Esophagus muscularis mucosa (tissue), 4 donors: ENCODE results near the gene LYPD4. TPM values are rescaled to one million over a fixed set of nuclear protein-coding genes. Genes with fewer than 3 reads are reported as not detected.
"Not testable (repeated sequence)": the region's sequence is repeated elsewhere in the genome, so short reads cannot be mapped to it uniquely, and the experiment has no call there.

Source experiments
- DNase-seq: peaks from one replicate; pipeline ENCODE4 v3.0.0-alpha.2; 2017; ENCODE audit errors: extremely low spot score
- H3K27ac ChIP-seq, 4 donors: fragments of 200-600 bp; sonication (generic); replicated peaks in 1 of 4; 1 replicate in 3 of 4; 2 replicates in 1 of 4; pipeline ENCODE4 v1.5.1; 2016 to 2019; ENCODE audit warnings: mild to moderate bottlenecking in 1 of 4
- H3K27me3 ChIP-seq, 4 donors: fragments of 200-600 bp; sonication (generic); one replicate each; pipeline versions ENCODE4 v1.5.1 to v1.6.0; 2016 to 2019
- H3K36me3 ChIP-seq, 4 donors: fragments of 200-600 bp; sonication (generic); one replicate each; pipeline ENCODE4 v1.5.1; 2016 to 2019
- H3K4me1 ChIP-seq, 4 donors: fragments of 200-600 bp; sonication (generic); one replicate each; pipeline ENCODE4 v1.5.1; 2016 to 2019
- H3K4me3 ChIP-seq, 4 donors: fragments of 200-600 bp; sonication (generic); 1 replicate in 2 of 4; 2 replicates in 2 of 4; pipeline ENCODE4 v1.5.1; 2016 to 2019; ENCODE audit warnings: mild to moderate bottlenecking in 4 of 4, moderate library complexity in 1 of 4
- H3K9me3 ChIP-seq, 4 donors: fragments of 200-600 bp; sonication (generic); 1 replicate in 3 of 4; 2 replicates in 1 of 4; pipeline ENCODE4 v1.5.1; 2016 to 2019
- CTCF ChIP-seq, 3 experiments: fragments of 200-600 bp in 2 of 3; fragments of 450-650 bp in 1 of 3; sonication (generic) in 2 of 3; IDR thresholded peaks; one replicate each; pipeline ENCODE4 v1.5.1; 2017 to 2019; ENCODE audit warnings: antibody characterized with exemption in 3 of 3, mild to moderate bottlenecking in 2 of 3, moderate library complexity in 1 of 3
- EP300 ChIP-seq: sonication (generic); formaldehyde crosslinking; IDR thresholded peaks from one replicate; pipeline ENCODE4 v1.6.1; 2017; ENCODE audit warnings: antibody characterized with exemption
- POLR2A ChIP-seq: fragments of 450-650 bp; IDR thresholded peaks from one replicate; pipeline ENCODE4 v1.6.1; 2017; ENCODE audit warnings: antibody characterized with exemption, moderate library complexity, mild to moderate bottlenecking, low read depth
- POLR2AphosphoS5 ChIP-seq, 2 donors: sonication (generic); formaldehyde crosslinking; IDR thresholded peaks; one replicate each; pipeline ENCODE4 v1.6.1; 2017; ENCODE audit warnings: antibody characterized with exemption in 2 of 2
- WGBS: methylation state at CpG from one replicate; pipeline ENCODE4 v1.1.5; 2018; 5-methylcytosine and 5-hydroxymethylcytosine counted together
- intact Hi-C: fragments of 100-400 bp; cut with DNase I; formaldehyde crosslinking; loops from one replicate; pipeline ENCODE4 v1.15.1; 2023
- total RNA-seq, 4 donors: library from RNA; depleted of rRNA; stranded (reverse); fragments of >200 nt; gene quantifications; one replicate each; pipeline versions ENCODE4 v1.1.0 to v1.2.1, GENCODE V29; 2016

Gene LYPD4
- total RNA-seq, 4 donors from 2014 or later: not detected

GRCh38 chr19:41879670-41880328, 35.3 kb upstream of the LYPD4 start:
- TF ChIP-seq POLR2AphosphoS5 (IDR thresholded peaks at IDR 0.05) (no peak), CTCF (IDR thresholded peaks at IDR 0.05) (no peak), POLR2A (no peak), EP300 (no peak)
- no peak for DNase-seq
- H3K27me3 ChIP-seq: no peaks in the 10 kb centered on the region
- H3K9me3 ChIP-seq: no peaks in the 10 kb centered on the region
- no peak overlapping the region for H3K27ac ChIP-seq
- 83% methylated on average over 4 of the region's 7 CpGs for WGBS
- H3K36me3 ChIP-seq: no peaks in the 10 kb centered on the region
- H3K4me1 ChIP-seq: peaks cover 9 to 23% (median 20%) of the 10 kb centered on the region in 4 donors
- H3K4me3 ChIP-seq: no peak overlapping the region
- intact Hi-C loops: no loop called here

DNA sequence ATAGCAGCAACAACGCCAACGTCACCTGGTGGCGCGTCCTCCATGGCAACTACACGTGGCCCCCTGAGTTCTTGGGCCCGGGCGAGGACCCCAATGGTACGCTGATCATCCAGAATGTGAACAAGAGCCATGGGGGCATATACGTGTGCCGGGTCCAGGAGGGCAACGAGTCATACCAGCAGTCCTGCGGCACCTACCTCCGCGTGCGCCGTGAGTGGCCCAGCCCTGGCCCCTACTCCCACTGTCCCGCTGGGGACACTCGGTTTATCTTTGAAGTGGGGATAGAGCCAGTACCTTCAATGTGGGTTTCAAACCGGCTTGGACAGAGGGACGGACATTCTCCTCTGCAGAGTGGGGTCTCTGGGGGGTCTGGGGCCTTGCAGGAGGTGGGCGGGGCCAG, 34.6 kb upstream of the LYPD4 start:
- 85% methylated on average over 16 of the region's 21 CpGs for WGBS
- Histone ChIP-seq H3K4me3 (no peak overlapping the region), H3K27me3 (no peaks in the 10 kb centered on the region), H3K27ac (no peak overlapping the region), H3K36me3 (no peaks in the 10 kb centered on the region), H3K4me1 (peaks cover 6 to 18% (median 15%) of the 10 kb centered on the region in 4 donors), H3K9me3 (no peaks in the 10 kb centered on the region)
- DNase-seq: no peak
- intact Hi-C loops: no loop called here
- TF ChIP-seq EP300: no peak
- no peak for TF ChIP-seq POLR2A
- TF ChIP-seq POLR2AphosphoS5 (IDR thresholded peaks at IDR 0.05): no peak
- TF ChIP-seq CTCF (IDR thresholded peaks at IDR 0.05): no peak

DNA sequence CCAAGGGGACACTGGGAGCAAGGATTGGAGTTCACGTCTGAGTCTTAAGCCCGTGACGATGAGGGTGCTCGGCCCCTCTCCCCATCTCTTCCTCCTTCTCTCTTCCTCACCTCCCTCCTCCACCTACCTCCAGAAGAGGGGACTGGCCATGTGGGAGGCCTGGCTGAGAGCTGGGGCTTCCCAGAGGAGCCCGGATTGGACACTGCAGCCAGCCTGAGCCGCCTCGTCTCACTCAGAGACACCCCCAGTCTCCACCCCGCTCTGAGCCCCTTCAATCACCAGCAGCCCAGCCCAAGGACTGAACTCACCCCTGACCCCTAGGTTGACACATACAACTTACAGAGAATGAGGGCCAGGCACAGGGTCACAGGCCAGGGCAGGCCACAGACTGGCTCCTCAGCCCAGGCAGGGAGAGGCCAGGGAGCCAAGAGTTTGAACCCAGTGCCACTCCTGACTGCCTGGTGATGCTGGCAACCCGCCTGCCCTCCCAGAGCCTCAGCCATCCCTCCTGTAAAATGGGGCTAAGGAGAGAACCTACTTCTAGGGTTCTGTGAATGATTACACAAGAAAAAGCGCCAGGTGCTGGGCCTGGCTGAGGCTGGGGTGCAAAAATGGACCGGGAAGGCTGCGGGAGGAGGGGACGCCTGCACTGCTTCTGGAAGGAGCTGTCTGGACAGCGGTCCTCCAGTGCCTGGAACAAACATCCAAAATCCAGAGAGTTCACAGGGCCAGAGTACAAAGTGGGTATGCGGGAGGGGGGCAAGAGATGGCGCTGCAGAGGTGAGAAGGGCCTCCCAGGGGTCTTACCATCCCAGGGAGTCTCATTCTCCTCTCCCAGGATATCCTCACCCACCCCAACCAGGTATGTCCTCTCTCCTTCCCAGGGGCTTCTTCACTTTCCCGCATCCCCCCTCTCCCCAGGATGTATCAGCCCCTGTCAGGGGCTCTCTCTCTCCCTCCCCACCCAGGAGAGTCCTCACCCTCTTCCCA, 33.7 kb upstream of the LYPD4 start:
- no peaks in the 10 kb centered on the region for H3K36me3 ChIP-seq
- no peaks in the 10 kb centered on the region for H3K9me3 ChIP-seq
- WGBS: 66% methylated on average over 16 of the region's 17 CpGs
- H3K27me3 ChIP-seq: no peaks in the 10 kb centered on the region
- no peak overlapping the region for H3K4me3 ChIP-seq
- no peak overlapping the region for H3K27ac ChIP-seq
- TF ChIP-seq POLR2AphosphoS5 (IDR thresholded peaks at IDR 0.05): no peak
- TF ChIP-seq EP300: no peak
- no peak for TF ChIP-seq POLR2A
- TF ChIP-seq CTCF (IDR thresholded peaks at IDR 0.05): no peak
- H3K4me1 ChIP-seq: peaks cover 9 to 14% (median 10%) of the 10 kb centered on the region in 4 donors
- DNase-seq: no peak
- intact Hi-C loops: no loop called here

GRCh38 chr19:41876847-41877832, 32.7 kb upstream of the LYPD4 start, which contains the start of gene CD79A:
Gene CD79A (plus strand): TSS chr19:41877279. CDS start chr19:41877305, 26 bp downstream.
- no peak for DNase-seq
- Histone ChIP-seq H3K27me3 (no peaks in the 10 kb centered on the region), H3K4me3 (peak within 1 kb of the TSS in 1 of 4 donors; percentile 31), H3K9me3 (no peaks in the 10 kb centered on the region), H3K36me3 (peaks cover 0 to 9% (median 7%) of the 10 kb centered on the region in 4 donors), H3K4me1 (peaks cover 2 to 11% (median 5%) of the 10 kb centered on the region in 4 donors), H3K27ac (no peak within 1 kb of the TSS)
- TF ChIP-seq CTCF (IDR thresholded peaks at IDR 0.05): no peak
- no peak for TF ChIP-seq POLR2A
- no peak for TF ChIP-seq EP300
- no peak for TF ChIP-seq POLR2AphosphoS5 (IDR thresholded peaks at IDR 0.05)
- intact Hi-C loops: no loop called here
- 57% methylated on average over 9 of the region's 9 CpGs for WGBS

DNA sequence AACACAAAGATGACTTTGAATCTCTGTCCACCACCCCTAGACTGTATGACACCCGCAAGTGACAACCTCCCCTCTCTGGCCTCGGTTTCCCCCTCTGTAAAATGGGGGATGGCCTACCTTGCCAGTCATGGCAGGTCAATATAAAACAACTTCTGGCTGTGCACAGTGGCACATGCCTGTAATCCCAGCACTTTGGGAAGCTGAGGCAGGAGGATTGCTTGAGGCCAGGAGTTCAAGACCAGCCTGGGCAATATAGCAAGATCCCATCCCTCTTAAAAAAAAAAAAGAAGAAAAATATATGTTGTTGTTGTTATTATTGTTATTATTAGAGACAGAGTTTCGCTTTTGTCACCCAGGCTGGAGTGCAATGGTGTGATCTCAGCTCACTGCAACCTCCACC, 31.5 kb upstream of the LYPD4 start:
- H3K27me3 ChIP-seq, H3K27ac ChIP-seq, intact Hi-C loops, H3K4me3 ChIP-seq, DNase-seq, H3K9me3 ChIP-seq: not testable (repeated sequence)
- H3K4me1 ChIP-seq: peaks cover 0 to 16% (median 4%) of the 10 kb centered on the region in 4 donors
- 91% methylated on average over 3 of the region's 3 CpGs for WGBS
- peaks cover 0 to 21% (median 19%) of the 10 kb centered on the region in 4 donors for H3K36me3 ChIP-seq
